Effector CD8-positive, alpha-beta T cell (primary cell): ENCODE measurements around the gene KY.

ENCODE experiments used
- DNase-seq: peaks from one replicate; lab custom pipeline; 2025; lab: John Stamatoyannopoulos, UW

The KY gene

GRCh38 chr3:134644731-134645514, 5.9 kb downstream of the KY start:
- no peak for DNase-seq

- no peak for DNase-seq
Observed at GRCh38 chr3:134643150-134643675, 7.6 kb downstream of the KY start.

- DNase-seq, result no peak
Observed at GRCh38 chr3:134642445-134643149, 8.2 kb downstream of the KY start.

- no peak for DNase-seq
Observed at GRCh38 chr3:134641671-134642300, 9.0 kb downstream of the KY start.

- no peak for DNase-seq
Observed at GRCh38 chr3:134640872-134641470, 9.9 kb downstream of the KY start.

GRCh38 chr3:134640378-134640777, 10.4 kb downstream of the KY start:
- DNase-seq, result no peak

- DNase-seq, result no peak
Observed at GRCh38 chr3:134638385-134639030, 12.3 kb downstream of the KY start.

GRCh38 chr3:134636406-134636805, 14.4 kb downstream of the KY start:
- DNase-seq, result no peak

GRCh38 chr3:134630506-134630905, 20.3 kb downstream of the KY start:
- no peak for DNase-seq

GRCh38 chr3:134628884-134629283, 21.9 kb downstream of the KY start:
- DNase-seq, result no peak

GRCh38 chr3:134627831-134628230, 23.0 kb downstream of the KY start:
- no peak for DNase-seq

GRCh38 chr3:134625885-134626741, 24.7 kb downstream of the KY start:
- no peak for DNase-seq

- DNase-seq, result no peak
Observed at GRCh38 chr3:134625462-134625861, 25.4 kb downstream of the KY start.

GRCh38 chr3:134624537-134625287, 26.1 kb downstream of the KY start:
- no peak for DNase-seq

- DNase-seq, result no peak
Observed at GRCh38 chr3:134623615-134624245, 27.1 kb downstream of the KY start.

- DNase-seq, result no peak
Observed at GRCh38 chr3:134622806-134623365, 27.9 kb downstream of the KY start.

- no peak for DNase-seq
Observed at GRCh38 chr3:134621854-134622253, 29.0 kb downstream of the KY start.

- no peak for DNase-seq
Observed at GRCh38 chr3:134620476-134621115, 30.2 kb downstream of the KY start.
